Peyer's patch (tissue), 4 donors: Measurements from ENCODE around the gene PHF23.
A peak's percentile ranks its signal among the peaks of the same experiment; 100 is the strongest.

Experiments
- POLR2A ChIP-seq, 2 donors: fragments of 450-650 bp; IDR thresholded peaks; one replicate each; pipeline ENCODE4 v1.5.1; 2017; ENCODE audit warnings: antibody characterized with exemption in 2 of 2, mild to moderate bottlenecking in 2 of 2, moderate library complexity in 2 of 2
- TF ChIP-seq, protein P1 (sequence below), 6 experiments: fragments of 450-650 bp in 4 of 6; fragments of 200-600 bp in 2 of 6; sonication (generic) in 1 of 6; IDR thresholded peaks; one replicate each; pipeline ENCODE4 v1.5.1; 2017 to 2019; ENCODE audit warnings: antibody characterized with exemption in 6 of 6, mild to moderate bottlenecking in 3 of 6, moderate library complexity in 1 of 6

GRCh38 chr17:7282752-7283321 is 43.6 kb upstream of the PHF23 start:
- TF ChIP-seq, protein P1, sequence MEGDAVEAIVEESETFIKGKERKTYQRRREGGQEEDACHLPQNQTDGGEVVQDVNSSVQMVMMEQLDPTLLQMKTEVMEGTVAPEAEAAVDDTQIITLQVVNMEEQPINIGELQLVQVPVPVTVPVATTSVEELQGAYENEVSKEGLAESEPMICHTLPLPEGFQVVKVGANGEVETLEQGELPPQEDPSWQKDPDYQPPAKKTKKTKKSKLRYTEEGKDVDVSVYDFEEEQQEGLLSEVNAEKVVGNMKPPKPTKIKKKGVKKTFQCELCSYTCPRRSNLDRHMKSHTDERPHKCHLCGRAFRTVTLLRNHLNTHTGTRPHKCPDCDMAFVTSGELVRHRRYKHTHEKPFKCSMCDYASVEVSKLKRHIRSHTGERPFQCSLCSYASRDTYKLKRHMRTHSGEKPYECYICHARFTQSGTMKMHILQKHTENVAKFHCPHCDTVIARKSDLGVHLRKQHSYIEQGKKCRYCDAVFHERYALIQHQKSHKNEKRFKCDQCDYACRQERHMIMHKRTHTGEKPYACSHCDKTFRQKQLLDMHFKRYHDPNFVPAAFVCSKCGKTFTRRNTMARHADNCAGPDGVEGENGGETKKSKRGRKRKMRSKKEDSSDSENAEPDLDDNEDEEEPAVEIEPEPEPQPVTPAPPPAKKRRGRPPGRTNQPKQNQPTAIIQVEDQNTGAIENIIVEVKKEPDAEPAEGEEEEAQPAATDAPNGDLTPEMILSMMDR (IDR thresholded peaks at IDR 0.05): peak in 1 of 6 experiments; percentile 5
- TF ChIP-seq POLR2A (IDR thresholded peaks at IDR 0.05): no peak
